Activated T-helper 1 cell treated with anti-CD3 and anti-CD28 coated beads, Interleukin-12 subunit alpha, Interleukin-12 subunit beta, Interleukin-2, Interleukin-4 antibody, amounts not matched to agents 30 ng/mL and 10 ng/mL and 1 ng/mL, durations not matched to agents 14 hours and 24 hours and 36 hours (primary cell): Measurements from ENCODE around the gene CENPT. TPM values are rescaled to one million over a fixed set of nuclear protein-coding genes. Genes with fewer than 3 reads are reported as not detected.

Experiments used
- DNase-seq: peaks from one replicate; pipeline ENCODE4 v3.0.0; 2021; ENCODE audit warnings: low spot score
- H3K27ac Mint-ChIP-seq: one replicate; pipeline ENCODE4 v1.8.0; 2021; ENCODE audit warnings: mild to moderate bottlenecking, mixed read lengths
- H3K27me3 Mint-ChIP-seq: one replicate; pipeline ENCODE4 v1.8.0; 2022; ENCODE audit warnings: mild to moderate bottlenecking, moderate library complexity, mixed read lengths; ENCODE audit not compliant: insufficient read depth
- H3K36me3 Mint-ChIP-seq: one replicate; pipeline ENCODE4 v1.8.0; 2021; ENCODE audit warnings: low read depth, mixed read lengths
- H3K4me1 Mint-ChIP-seq: one replicate; pipeline ENCODE4 v1.8.0; 2021; ENCODE audit warnings: low read depth, mixed read lengths
- H3K4me3 Mint-ChIP-seq: one replicate; pipeline ENCODE4 v1.8.0; 2021; ENCODE audit warnings: mild to moderate bottlenecking, moderate library complexity, mixed read lengths
- H3K9me3 Mint-ChIP-seq: one replicate; pipeline ENCODE4 v1.8.0; 2021; ENCODE audit warnings: mixed read lengths
- intact Hi-C: fragments of 100-400 bp; cut with micrococcal nuclease; formaldehyde crosslinking; loops from one replicate; pipeline ENCODE4 v1.15.1; 2024
- total RNA-seq: library from RNA; stranded (reverse); gene quantifications from 2 replicates; pipeline ENCODE4 v1.2.3, GENCODE V29; 2022

CENPT gene
- total RNA-seq, 1 donor from 2014 or later = 45.0 TPM

DNA sequence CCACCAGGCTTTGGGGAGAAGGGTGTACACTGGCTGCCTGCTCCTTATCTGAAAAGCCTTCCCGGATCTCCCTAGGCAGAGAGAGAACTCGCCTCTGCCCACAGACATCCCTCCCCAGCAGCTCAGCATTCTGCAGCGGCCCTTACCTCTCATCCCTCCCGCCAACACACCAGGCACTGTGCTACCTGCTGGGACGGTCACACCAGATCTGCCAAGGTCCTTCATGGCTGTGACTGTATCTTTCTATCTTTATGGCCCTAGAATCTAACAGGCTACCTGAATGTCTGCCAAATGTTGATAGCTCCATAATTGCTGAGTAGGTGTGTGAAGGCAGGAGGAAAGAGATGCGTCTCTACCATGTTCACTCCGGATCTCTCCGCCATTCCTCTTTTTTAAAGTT lies 32.9 kb downstream of the CENPT start:
- Mint-ChIP-seq H3K36me3 (no peaks in the 10 kb centered on the region), H3K27ac (no peak overlapping the region), H3K27me3 (peaks cover 9% of the 10 kb centered on the region), H3K9me3 (no peaks in the 10 kb centered on the region), H3K4me3 (no peak overlapping the region), H3K4me1 (peaks cover 8% of the 10 kb centered on the region)
- no peak for DNase-seq
- intact Hi-C loops = no loop called here

GRCh38 chr16:67811899-67812298 lies 35.6 kb downstream of the CENPT start:
- Mint-ChIP-seq H3K36me3 (no peaks in the 10 kb centered on the region), H3K4me3 (no peak overlapping the region), H3K4me1 (peaks cover 8% of the 10 kb centered on the region), H3K9me3 (no peaks in the 10 kb centered on the region), H3K27ac (no peak overlapping the region), H3K27me3 (peaks cover 9% of the 10 kb centered on the region)
- no peak for DNase-seq
- intact Hi-C loops = no loop called here

- H3K27ac Mint-ChIP-seq = peak overlapping the region; percentile 86
- no peaks in the 10 kb centered on the region for H3K9me3 Mint-ChIP-seq
- intact Hi-C loops = loop anchor here (1.0 to 10.0 kb wide), 4 partner anchors 9 to 282 kb away; partner anchors contain the start of genes EDC4, RIPOR1 and SLC12A4
- peak overlapping the region; percentile 90 for H3K4me3 Mint-ChIP-seq
- peaks cover 28% of the 10 kb centered on the region for H3K4me1 Mint-ChIP-seq
- H3K36me3 Mint-ChIP-seq = peaks cover 21% of the 10 kb centered on the region
- no peak for DNase-seq
- peaks cover 6% of the 10 kb centered on the region for H3K27me3 Mint-ChIP-seq
Measured at GRCh38 chr16:67807148-67807682, 40.3 kb downstream of the CENPT start.

DNA sequence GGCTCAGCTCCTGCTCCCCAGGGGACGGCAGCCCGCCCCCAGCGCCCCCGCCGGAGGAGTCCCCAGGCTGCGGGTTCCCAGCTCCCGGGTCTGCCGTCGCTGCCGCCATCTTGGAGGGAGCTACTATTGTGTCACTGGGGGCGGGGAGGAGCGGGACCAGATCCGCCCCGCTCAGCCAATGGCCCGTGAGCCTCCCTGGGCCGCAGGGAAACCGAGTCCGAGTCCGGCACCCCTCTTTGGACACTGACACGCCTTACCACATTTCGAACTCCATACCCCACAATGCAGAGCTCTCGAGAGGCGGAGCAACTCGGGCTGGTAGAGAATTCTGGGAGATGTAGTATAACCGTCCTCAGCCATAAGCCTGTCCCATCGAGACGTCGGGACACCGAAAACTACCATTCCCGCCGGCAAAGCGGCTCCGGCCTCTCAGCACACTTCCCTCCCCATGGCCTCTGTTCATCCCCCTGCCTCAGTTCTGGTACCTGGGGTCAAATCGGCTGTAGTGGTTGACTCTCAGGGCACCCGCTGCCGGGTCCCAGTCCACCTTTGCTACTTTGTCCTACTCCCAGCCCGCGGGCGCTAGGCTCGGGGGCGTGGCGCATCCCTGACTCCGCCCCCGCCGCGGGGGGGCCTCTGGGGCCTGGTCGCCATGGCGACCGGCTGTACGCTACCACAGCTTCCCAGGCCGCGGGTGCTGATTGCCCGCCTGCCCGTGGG lies 40.9 kb downstream of the CENPT start, which contains the start of the genes RANBP10 and TSNAXIP1:
TSS of gene RANBP10 (minus strand) at position 133 of the 720 bp plus-strand sequence. CDS start at position 109, 24 bp downstream.
TSS of gene TSNAXIP1 (plus strand) at position 462 of the 720 bp plus-strand sequence. CDS start 261 bp downstream, outside the sequence.
- intact Hi-C loops = loop anchor here (1.0 to 10.0 kb wide), 14 partner anchors 10 to 580 kb away; partner anchors contain the start of genes ACD, ATP6V0D1, CTCF and EDC4
- H3K27me3 Mint-ChIP-seq = peaks cover 3% of the 10 kb centered on the region
- peak within 1 kb of the TSS; percentile 90 for H3K4me3 Mint-ChIP-seq
- H3K27ac Mint-ChIP-seq = peak within 1 kb of the TSS; percentile 86
- DNase-seq = peak; percentile 96
- H3K4me1 Mint-ChIP-seq = peaks cover 35% of the 10 kb centered on the region
- peaks cover 27% of the 10 kb centered on the region for H3K36me3 Mint-ChIP-seq
- H3K9me3 Mint-ChIP-seq = no peaks in the 10 kb centered on the region

- Mint-ChIP-seq H3K4me3 (peak overlapping the region; percentile 90), H3K27ac (peak overlapping the region; percentile 80), H3K9me3 (no peaks in the 10 kb centered on the region), H3K4me1 (peaks cover 42% of the 10 kb centered on the region), H3K27me3 (no peaks in the 10 kb centered on the region), H3K36me3 (peaks cover 33% of the 10 kb centered on the region)
- intact Hi-C loops = loop anchor here (1.0 to 10.0 kb wide), 13 partner anchors 36 to 580 kb away; partner anchors contain the start of genes ACD, ATP6V0D1, CTCF and EDC4
- DNase-seq = no peak
Measured at GRCh38 chr16:67805718-67806427, 41.6 kb downstream of the CENPT start.

GRCh38 chr16:67804853-67805542 lies 42.5 kb downstream of the CENPT start:
- no peak for DNase-seq
- Mint-ChIP-seq H3K36me3 (peaks cover 41% of the 10 kb centered on the region), H3K27me3 (no peaks in the 10 kb centered on the region), H3K4me3 (peak overlapping the region; percentile 90), H3K27ac (peak overlapping the region; percentile 80), H3K4me1 (peaks cover 51% of the 10 kb centered on the region), H3K9me3 (no peaks in the 10 kb centered on the region)
- intact Hi-C loops = loop anchor here (10.0 kb wide), 1 partner anchor 280 kb away; the partner anchor contains the start of gene RIPOR1

DNA sequence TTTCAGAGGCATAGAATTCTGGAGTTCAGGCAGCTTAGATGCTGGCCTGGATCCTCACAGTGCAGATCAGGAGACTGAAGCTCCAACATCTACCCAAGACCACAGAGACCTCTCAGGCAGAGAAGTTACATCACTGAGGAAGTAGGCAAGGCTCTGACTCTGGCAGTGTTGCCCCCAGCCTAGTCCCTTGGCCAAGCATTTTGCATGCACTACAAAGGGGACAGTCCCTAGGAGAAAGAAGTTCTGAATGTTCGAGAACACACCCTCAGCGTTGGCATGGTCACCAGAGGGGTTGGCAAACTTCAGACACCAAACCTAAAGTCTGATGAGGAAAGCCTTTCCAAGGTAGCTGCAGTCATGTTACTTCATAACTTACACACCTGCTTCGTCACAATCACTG lies 43.6 kb downstream of the CENPT start:
- no peak for DNase-seq
- Mint-ChIP-seq H3K4me3 (peak overlapping the region; percentile 66), H3K27me3 (no peaks in the 10 kb centered on the region), H3K4me1 (peaks cover 51% of the 10 kb centered on the region), H3K9me3 (no peaks in the 10 kb centered on the region), H3K27ac (peak overlapping the region; percentile 52), H3K36me3 (peaks cover 46% of the 10 kb centered on the region)
- intact Hi-C loops = loop anchor here (10.0 kb wide), 1 partner anchor 279 kb away; the partner anchor contains the start of gene RIPOR1

DNA sequence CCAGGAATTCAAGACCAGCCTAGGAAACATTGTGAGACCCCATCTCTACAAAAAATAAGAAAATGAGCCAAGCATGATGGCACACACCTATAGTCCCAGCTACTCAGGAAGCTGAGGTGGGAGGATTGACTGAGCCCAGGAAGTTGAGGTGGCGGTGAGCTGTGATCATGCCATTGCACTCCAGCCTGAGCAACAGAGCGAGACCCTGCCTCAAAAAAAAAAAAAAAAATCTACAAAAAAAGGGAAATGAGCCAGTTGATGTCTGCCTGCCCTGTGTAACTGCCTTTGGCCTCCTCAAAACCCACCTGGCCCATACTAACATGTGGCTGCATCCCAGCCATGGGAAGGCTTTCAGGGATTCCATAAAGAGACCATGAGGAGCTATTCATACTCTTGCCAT lies 45.6 kb downstream of the CENPT start:
- Mint-ChIP-seq H3K4me3 (peak overlapping the region; percentile 37), H3K27me3 (no peaks in the 10 kb centered on the region)
- intact Hi-C loops = loop anchor here (10.0 kb wide), 1 partner anchor 277 kb away; the partner anchor contains the start of gene RIPOR1

GRCh38 chr16:67801241-67801640 lies 46.3 kb downstream of the CENPT start:
- peaks cover 64% of the 10 kb centered on the region for H3K36me3 Mint-ChIP-seq
- no peaks in the 10 kb centered on the region for H3K27me3 Mint-ChIP-seq
- H3K4me1 Mint-ChIP-seq = peaks cover 57% of the 10 kb centered on the region
- intact Hi-C loops = loop anchor here (10.0 kb wide), 1 partner anchor 276 kb away; the partner anchor contains the start of gene RIPOR1
- DNase-seq = no peak
- H3K27ac Mint-ChIP-seq = peak overlapping the region; percentile 63
- H3K9me3 Mint-ChIP-seq = no peaks in the 10 kb centered on the region
- H3K4me3 Mint-ChIP-seq = peak overlapping the region; percentile 37

More for the DNA sequence above, 45.6 kb downstream of the CENPT start:
- peak; percentile 31 for DNase-seq
- Mint-ChIP-seq H3K9me3 (no peaks in the 10 kb centered on the region), H3K27ac (peak overlapping the region; percentile 63), H3K4me1 (peaks cover 52% of the 10 kb centered on the region), H3K36me3 (peaks cover 57% of the 10 kb centered on the region)

DNA sequence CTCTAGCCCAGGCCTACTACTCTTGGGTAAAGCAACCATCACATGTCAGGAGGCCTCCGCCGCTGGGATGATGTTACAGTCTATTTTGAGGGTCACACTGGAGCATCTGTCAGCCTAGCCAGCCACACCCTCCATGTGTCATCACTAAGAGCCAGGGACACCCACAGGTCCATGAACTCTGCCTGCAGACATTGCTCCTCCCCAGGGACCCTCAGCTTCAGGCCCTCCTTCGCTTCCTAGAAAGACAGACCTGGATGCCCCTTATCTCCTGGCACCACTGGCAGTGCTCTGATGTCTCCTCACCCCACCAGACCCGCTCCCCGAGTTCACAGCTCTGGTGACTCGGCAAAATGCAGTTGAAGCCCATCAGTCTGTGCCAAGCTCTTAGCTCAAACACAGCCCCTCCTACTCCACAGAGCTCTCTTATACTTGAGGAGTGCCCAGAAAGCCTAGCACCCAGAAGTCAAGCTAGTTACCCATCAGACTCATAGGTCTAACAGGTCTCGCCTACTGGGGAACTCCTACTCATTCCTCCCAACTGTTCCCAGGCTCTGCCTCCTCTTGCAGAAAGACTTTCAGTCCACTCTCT lies 47.1 kb downstream of the CENPT start:
- intact Hi-C loops = loop anchor here (10.0 kb wide), 1 partner anchor 276 kb away; the partner anchor contains the start of gene RIPOR1
- no peaks in the 10 kb centered on the region for H3K27me3 Mint-ChIP-seq
- no peak for DNase-seq
- peak overlapping the region; percentile 62 for H3K27ac Mint-ChIP-seq
- H3K36me3 Mint-ChIP-seq = peaks cover 64% of the 10 kb centered on the region
- no peak overlapping the region for H3K4me3 Mint-ChIP-seq
- H3K4me1 Mint-ChIP-seq = peaks cover 53% of the 10 kb centered on the region
- H3K9me3 Mint-ChIP-seq = no peaks in the 10 kb centered on the region

- no peak for DNase-seq
- Mint-ChIP-seq H3K4me1 (peaks cover 18% of the 10 kb centered on the region), H3K9me3 (no peaks in the 10 kb centered on the region), H3K27me3 (no peaks in the 10 kb centered on the region), H3K36me3 (peaks cover 35% of the 10 kb centered on the region), H3K27ac (peak overlapping the region; percentile 13), H3K4me3 (no peak overlapping the region)
- intact Hi-C loops = no loop called here
Measured at GRCh38 chr16:67796099-67796718, 51.3 kb downstream of the CENPT start.
